Measurements from ENCODE around the gene KAZN.

DNA sequence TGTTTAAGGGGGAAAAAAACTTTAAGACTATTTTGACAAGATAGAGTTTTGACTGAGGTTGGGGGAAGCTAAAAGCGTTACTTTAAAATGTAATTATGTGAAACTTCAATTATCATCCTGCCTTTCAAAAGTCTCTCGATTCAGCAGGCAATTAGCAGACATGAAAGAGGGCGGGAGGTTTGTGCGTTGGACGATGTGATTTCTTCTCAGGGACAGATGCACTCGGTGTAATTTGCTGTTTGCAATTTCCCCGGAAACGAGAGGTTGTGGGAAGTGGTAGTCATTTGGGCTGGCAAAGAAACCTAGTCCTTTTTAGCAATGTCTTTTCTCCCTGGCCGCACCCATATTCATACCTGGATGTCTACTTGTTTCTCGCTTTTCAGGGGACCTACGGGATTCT, 27.1 kb downstream of the KAZN start:
- TF ChIP-seq, protein P1, sequence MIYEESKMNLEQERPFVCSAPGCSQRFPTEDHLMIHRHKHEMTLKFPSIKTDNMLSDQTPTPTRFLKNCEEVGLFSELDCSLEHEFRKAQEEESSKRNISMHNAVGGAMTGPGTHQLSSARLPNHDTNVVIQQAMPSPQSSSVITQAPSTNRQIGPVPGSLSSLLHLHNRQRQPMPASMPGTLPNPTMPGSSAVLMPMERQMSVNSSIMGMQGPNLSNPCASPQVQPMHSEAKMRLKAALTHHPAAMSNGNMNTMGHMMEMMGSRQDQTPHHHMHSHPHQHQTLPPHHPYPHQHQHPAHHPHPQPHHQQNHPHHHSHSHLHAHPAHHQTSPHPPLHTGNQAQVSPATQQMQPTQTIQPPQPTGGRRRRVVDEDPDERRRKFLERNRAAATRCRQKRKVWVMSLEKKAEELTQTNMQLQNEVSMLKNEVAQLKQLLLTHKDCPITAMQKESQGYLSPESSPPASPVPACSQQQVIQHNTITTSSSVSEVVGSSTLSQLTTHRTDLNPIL (CRISPR knock-in tag; IDR thresholded peaks at IDR 0.05; ENCODE audit: low read depth) = no peak
- TF ChIP-seq, protein P2, sequence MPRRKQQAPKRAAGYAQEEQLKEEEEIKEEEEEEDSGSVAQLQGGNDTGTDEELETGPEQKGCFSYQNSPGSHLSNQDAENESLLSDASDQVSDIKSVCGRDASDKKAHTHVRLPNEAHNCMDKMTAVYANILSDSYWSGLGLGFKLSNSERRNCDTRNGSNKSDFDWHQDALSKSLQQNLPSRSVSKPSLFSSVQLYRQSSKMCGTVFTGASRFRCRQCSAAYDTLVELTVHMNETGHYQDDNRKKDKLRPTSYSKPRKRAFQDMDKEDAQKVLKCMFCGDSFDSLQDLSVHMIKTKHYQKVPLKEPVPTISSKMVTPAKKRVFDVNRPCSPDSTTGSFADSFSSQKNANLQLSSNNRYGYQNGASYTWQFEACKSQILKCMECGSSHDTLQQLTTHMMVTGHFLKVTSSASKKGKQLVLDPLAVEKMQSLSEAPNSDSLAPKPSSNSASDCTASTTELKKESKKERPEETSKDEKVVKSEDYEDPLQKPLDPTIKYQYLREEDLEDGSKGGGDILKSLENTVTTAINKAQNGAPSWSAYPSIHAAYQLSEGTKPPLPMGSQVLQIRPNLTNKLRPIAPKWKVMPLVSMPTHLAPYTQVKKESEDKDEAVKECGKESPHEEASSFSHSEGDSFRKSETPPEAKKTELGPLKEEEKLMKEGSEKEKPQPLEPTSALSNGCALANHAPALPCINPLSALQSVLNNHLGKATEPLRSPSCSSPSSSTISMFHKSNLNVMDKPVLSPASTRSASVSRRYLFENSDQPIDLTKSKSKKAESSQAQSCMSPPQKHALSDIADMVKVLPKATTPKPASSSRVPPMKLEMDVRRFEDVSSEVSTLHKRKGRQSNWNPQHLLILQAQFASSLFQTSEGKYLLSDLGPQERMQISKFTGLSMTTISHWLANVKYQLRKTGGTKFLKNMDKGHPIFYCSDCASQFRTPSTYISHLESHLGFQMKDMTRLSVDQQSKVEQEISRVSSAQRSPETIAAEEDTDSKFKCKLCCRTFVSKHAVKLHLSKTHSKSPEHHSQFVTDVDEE (CRISPR knock-in tag; IDR thresholded peaks at IDR 0.05) = no peak
